Measurements from ENCODE around the gene PLAAT2. TPM values are rescaled to one million over a fixed set of nuclear protein-coding genes. Genes with fewer than 3 reads are reported as not detected.

Gene PLAAT2
- total and polyA plus RNA-seq, 11 donors = 0.11 to 3.8 (median 0.42) TPM; not detected in 7

GRCh38 chr11:63574856-63575602 lies 11.8 kb upstream of the PLAAT2 start:
- intact Hi-C loops (cut with DNase I) = loop anchor here in 4 of 10 donors (2.0 to 5.0 kb wide), 3 partner anchors 36 to 73 kb away; partner anchors contain the start of gene PLAAT3 (in 3 of the 4)

GRCh38 chr11:63573881-63574855 lies 11.0 kb upstream of the PLAAT2 start:
- TF ChIP-seq CTCF (IDR thresholded peaks at IDR 0.05) (peak in 3 of 12 donors; percentile 18 to 36 (median 27)), POLR2A (IDR thresholded peaks at IDR 0.05) (no peak)
- Histone ChIP-seq H3K36me3 (peaks cover 0 to 31% (median 3%) of the 10 kb centered on the region in 9 donors), H3K27ac (peak overlapping the region; percentile 45 to 87 (median 68)), H3K27me3 (no peaks in the 10 kb centered on the region), H3K4me1 (peaks cover 3 to 25% (median 16%) of the 10 kb centered on the region in 12 donors), H3K9me3 (no peaks in the 10 kb centered on the region), H3K4me3 (peak overlapping the region in 10 of 12 donors; percentile 1 to 46 (median 26))
- ATAC-seq (peak; percentile 66 to 91 (median 78)), DNase-seq (peak in 4 of 5 donors; percentile 40 to 61 (median 51))
- intact Hi-C loops (cut with DNase I) = loop anchor here in 3 of 10 donors (2.0 to 5.0 kb wide), 3 partner anchors 37 to 72 kb away; partner anchors contain the start of gene PLAAT3 (in 2 of the 3)
- WGBS, 4 donors = 38 to 43% (median 41%) methylated on average over 15 of the region's 15 CpGs

More at GRCh38 chr11:63574856-63575602, 11.8 kb upstream of the PLAAT2 start:
- peak overlapping the region in 10 of 12 donors; percentile 1 to 46 (median 26) for H3K4me3 ChIP-seq
- H3K9me3 ChIP-seq = peaks cover 0 to 5% (median 3%) of the 10 kb centered on the region in 12 donors
- H3K4me1 ChIP-seq = peaks cover 3 to 25% (median 16%) of the 10 kb centered on the region in 12 donors
- TF ChIP-seq POLR2A (IDR thresholded peaks at IDR 0.05) = no peak
- no peak for TF ChIP-seq CTCF (IDR thresholded peaks at IDR 0.05)
- H3K27ac ChIP-seq = peak overlapping the region; percentile 45 to 87 (median 68)
- H3K27me3 ChIP-seq = no peaks in the 10 kb centered on the region
- H3K36me3 ChIP-seq = peaks cover 0 to 35% (median 6%) of the 10 kb centered on the region in 9 donors
- peak; percentile 82 to 94 (median 88) for ATAC-seq
- peak in 2 of 5 donors; percentile 44 to 61 for DNase-seq
- WGBS, 4 donors = 36 to 45% (median 39%) methylated on average over 10 of the region's 10 CpGs

GRCh38 chr11:63572026-63572688 lies 9.0 kb upstream of the PLAAT2 start:
- intact Hi-C loops (cut with DNase I) = loop anchor here in 2 of 10 donors (5.0 kb wide), 2 partner anchors 40 to 70 kb away; partner anchors contain the start of gene PLAAT3 (in 2 of the 2)
- H3K36me3 ChIP-seq = peaks cover 0 to 21% (median 0%) of the 10 kb centered on the region in 9 donors
- ATAC-seq = no peak
- H3K27ac ChIP-seq = no peak overlapping the region
- TF ChIP-seq POLR2A (IDR thresholded peaks at IDR 0.05) (no peak), CTCF (IDR thresholded peaks at IDR 0.05) (no peak)
- no peak for DNase-seq
- 52 to 68% (median 59%) methylated on average over 3 of the region's 3 CpGs for WGBS, 4 donors
- no peak overlapping the region for H3K4me3 ChIP-seq
- no peaks in the 10 kb centered on the region for H3K27me3 ChIP-seq
- no peaks in the 10 kb centered on the region for H3K9me3 ChIP-seq
- peaks cover 3 to 32% (median 21%) of the 10 kb centered on the region in 12 donors for H3K4me1 ChIP-seq
